Erythroblast (primary cell): ENCODE data around the gene FAM81B.

ENCODE experiments used
- GATA1 ChIP-seq: IDR thresholded peaks from 2 replicates; pipeline ENCODE4 v1.6.1; 2011; ENCODE audit warnings: low read depth, mild to moderate bottlenecking, control low read depth, low read length, moderate library complexity
- POLR2A ChIP-seq: IDR thresholded peaks from 2 replicates; pipeline ENCODE4 v1.6.1; 2011; ENCODE audit warnings: mild to moderate bottlenecking, low read length

- TF ChIP-seq POLR2A (no peak), GATA1 (no peak)
Observed at GRCh38 chr5:95445442-95445841, 54.3 kb downstream of the FAM81B start.
